GM20000 (cell line): ENCODE measurements around the gene RASGRF2.

Source experiments
- DNase-seq: peaks from one replicate; pipeline ENCODE4 v3.0.0; 2012; ENCODE audit warnings: low spot score
- CTCF ChIP-seq: IDR thresholded peaks from 2 replicates; pipeline ENCODE4 v1.5.1; 2012; ENCODE audit warnings: mild to moderate bottlenecking, control low read depth; ENCODE audit errors: extremely low read depth, missing control alignments

The RASGRF2 gene

DNA sequence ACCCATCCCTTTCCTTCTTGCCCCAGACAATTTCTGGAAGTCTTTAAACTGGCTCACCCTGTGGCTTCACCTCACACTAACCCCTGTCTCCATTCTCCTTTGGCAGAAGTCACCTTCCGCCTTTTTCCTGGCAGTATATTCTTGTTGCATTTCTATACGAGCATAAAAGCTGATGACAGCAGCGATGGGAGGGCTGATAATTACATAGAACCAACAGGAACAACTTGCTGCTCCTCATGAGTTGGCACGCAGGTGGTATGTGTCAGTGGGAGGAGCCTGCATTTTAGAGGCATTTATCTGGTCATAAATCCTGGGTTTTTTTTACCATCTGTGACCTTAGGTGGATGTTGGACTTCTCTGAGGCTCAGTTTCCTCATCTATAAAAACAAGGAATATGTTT lies 211.6 kb downstream of the RASGRF2 start:
- TF ChIP-seq CTCF, result no peak
- DNase-seq, result no peak

- TF ChIP-seq CTCF, result no peak
- DNase-seq, result no peak
These were observed 212.5 kb downstream of the RASGRF2 start for GRCh38 chr5:81172710-81173109.

DNA sequence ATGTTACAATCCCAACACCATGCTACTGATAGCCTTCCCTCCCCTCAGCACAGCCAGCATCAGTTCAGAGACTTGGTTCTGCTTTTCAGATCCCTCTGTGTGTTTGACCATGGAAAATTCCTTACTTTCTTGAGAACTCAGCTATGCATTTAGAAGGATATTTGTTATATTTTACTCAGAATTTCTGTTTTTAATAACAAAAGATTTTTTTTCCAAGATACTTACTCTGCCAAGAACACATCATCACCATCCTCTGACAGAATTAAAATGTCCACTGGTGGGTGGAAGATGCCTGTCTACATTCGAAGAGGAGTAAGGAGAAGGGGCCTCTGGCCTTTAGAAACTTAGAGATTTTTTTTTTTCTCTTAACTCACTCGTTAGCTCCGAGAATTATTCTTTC lies 216.9 kb downstream of the RASGRF2 start:
- no peak for TF ChIP-seq CTCF
- DNase-seq, result no peak

- TF ChIP-seq CTCF, result no peak
- DNase-seq, result no peak
These were observed 219.8 kb downstream of the RASGRF2 start for GRCh38 chr5:81179959-81180358.

GRCh38 chr5:81180780-81181460 lies 220.8 kb downstream of the RASGRF2 start:
- TF ChIP-seq CTCF, result no peak
- no peak for DNase-seq

GRCh38 chr5:81181576-81182316 lies 221.6 kb downstream of the RASGRF2 start:
- DNase-seq, result no peak
- no peak for TF ChIP-seq CTCF
